HepG2 (cell line): Measurements from ENCODE around the gene ZBTB9. TPM values are rescaled to one million over a fixed set of nuclear protein-coding genes. Genes with fewer than 3 reads are reported as not detected.

Experiments
- ARNT ChIP-seq: fragments of 450-650 bp; IDR thresholded peaks from 2 replicates; pipeline ENCODE4 v1.6.1; 2017
- ATM ChIP-seq: fragments of 450-650 bp; IDR thresholded peaks from 2 replicates; pipeline ENCODE4 v1.7.1; 2017; ENCODE audit warnings: mild to moderate bottlenecking, borderline replicate concordance
- CTCF ChIP-seq: sonication (generic); formaldehyde crosslinking; IDR thresholded peaks from 2 replicates; pipeline ENCODE4 v1.5.0; 2020; ENCODE audit warnings: mild to moderate bottlenecking, missing genetic modification reagents, moderate library complexity
- DPF2 ChIP-seq: sonication (generic); formaldehyde crosslinking; IDR thresholded peaks from 2 replicates; pipeline ENCODE4 v1.4.0; 2020; ENCODE audit warnings: mild to moderate bottlenecking, low read depth, missing genetic modification reagents, borderline replicate concordance
- DR1 ChIP-seq: sonication (generic); formaldehyde crosslinking; IDR thresholded peaks from 2 replicates; pipeline ENCODE4 v1.8.0; 2021; ENCODE audit warnings: mild to moderate bottlenecking, missing genetic modification reagents, inconsistent platforms
- E2F1 ChIP-seq: sonication (generic); formaldehyde crosslinking; IDR thresholded peaks from 2 replicates; pipeline ENCODE4 v1.5.0; 2020; ENCODE audit warnings: missing genetic modification reagents
- FOXA3 ChIP-seq: IDR thresholded peaks from 2 replicates; pipeline ENCODE4 v1.6.1; 2016; ENCODE audit warnings: missing genetic modification reagents, missing compliant biosample characterization
- HNRNPH1 ChIP-seq: fragments of 200-400 bp; formaldehyde crosslinking; optimal IDR thresholded peaks from 2 replicates; pipeline ENCODE3; 2017; ENCODE audit warnings: mild to moderate bottlenecking, low read depth, low read length
- MLX ChIP-seq: IDR thresholded peaks from 2 replicates; pipeline ENCODE4 v1.6.1; 2016
- MXD4 ChIP-seq: IDR thresholded peaks from 2 replicates; pipeline ENCODE4 v1.6.1; 2016; ENCODE audit warnings: mild to moderate bottlenecking, missing biosample characterization, missing genetic modification reagents
- MZF1 ChIP-seq: sonication (generic); formaldehyde crosslinking; IDR thresholded peaks from 2 replicates; pipeline ENCODE4 v1.8.1; 2023; ENCODE audit warnings: mild to moderate bottlenecking, missing genetic modification reagents, borderline replicate concordance
- SETDB1 ChIP-seq: sonication (generic); formaldehyde crosslinking; IDR thresholded peaks from 2 replicates; pipeline ENCODE4 v1.5.1; 2020; ENCODE audit warnings: missing genetic modification reagents, mild to moderate bottlenecking, borderline replicate concordance
- TAF15 ChIP-seq: fragments of 200-400 bp; formaldehyde crosslinking; IDR thresholded peaks from one replicate; pipeline ENCODE4 v1.6.1; 2018; ENCODE audit warnings: mild to moderate bottlenecking, low read depth, low read length; ENCODE audit not compliant: poor library complexity, severe bottlenecking
- THAP11 ChIP-seq: IDR thresholded peaks from 2 replicates; pipeline ENCODE4 v1.6.1; 2016; ENCODE audit warnings: missing biosample characterization, missing genetic modification reagents
- ZBTB3 ChIP-seq: sonication (generic); formaldehyde crosslinking; IDR thresholded peaks from 2 replicates; pipeline ENCODE4 v1.4.0; 2020; ENCODE audit warnings: low read depth, mild to moderate bottlenecking, moderate library complexity, missing genetic modification reagents, borderline replicate concordance
- ZHX1 ChIP-seq: sonication (generic); formaldehyde crosslinking; IDR thresholded peaks from 2 replicates; pipeline ENCODE4 v1.8.1; 2022; ENCODE audit warnings: low read depth, mild to moderate bottlenecking, missing genetic modification reagents
- ZMAT5 ChIP-seq: sonication (generic); formaldehyde crosslinking; IDR thresholded peaks from 2 replicates; pipeline ENCODE4 v1.5.0; 2020; ENCODE audit warnings: mild to moderate bottlenecking, low read depth, missing genetic modification reagents, borderline replicate concordance
- ZNF414 ChIP-seq: sonication (generic); formaldehyde crosslinking; IDR thresholded peaks from 2 replicates; pipeline ENCODE4 v1.5.0; 2020; ENCODE audit warnings: missing genetic modification reagents
- ZNF563 ChIP-seq: sonication (generic); formaldehyde crosslinking; IDR thresholded peaks from 2 replicates; pipeline ENCODE4 v1.8.0; 2022; ENCODE audit warnings: mild to moderate bottlenecking, moderate library complexity, missing genetic modification reagents
- ZNF597 ChIP-seq: sonication (generic); formaldehyde crosslinking; IDR thresholded peaks from 2 replicates; pipeline ENCODE4 v1.5.0; 2020; ENCODE audit warnings: missing genetic modification reagents
- polyA plus RNA-seq, 8 experiments: library from polyadenylated mRNA; depleted of rRNA in 3 of 8; stranded (reverse) in 7 of 8; unstranded in 1 of 8; fragments of >200 nt; fragmentation: Illumina TruSeq in 4 of 8; extraction: Trizol in 4 of 8; gene quantifications; 2 replicates each; pipeline versions ENCODE4 v1.2.1 to v1.2.3, GENCODE V29; 2011 to 2016; ENCODE audit warnings: low read depth in 4 of 8, missing spikeins in 1 of 8, mixed read lengths in 1 of 8; ENCODE audit not compliant: insufficient read depth in 1 of 8
- total RNA-seq, 5 experiments: library from RNA; depleted of rRNA; stranded (reverse); fragments of >200 nt; fragmentation: Illumina TruSeq; extraction: Trizol; gene quantifications; 2 replicates each; pipeline ENCODE4 v1.2.3, GENCODE V29; 2016; ENCODE audit warnings: low read depth in 1 of 5

The ZBTB9 gene
- total and polyA plus RNA-seq, 2 of the 13 experiments (the other 11 are each of a cell fraction or from before 2014, with no cell fraction given), result 5.3 to 9.2 TPM

- TF ChIP-seq ZNF597 (CRISPR knock-in tag) (no peak), DPF2 (no peak), HNRNPH1 (no peak), ZBTB3 (0 out of 2 replicates have a peak, but pooled peaks have one; percentile 86), ZNF414 (CRISPR knock-in tag) (peak; percentile 63; the same call in 1 of the 2 replicates), MZF1 (CRISPR knock-in tag) (no peak), E2F1 (CRISPR knock-in tag) (peak; percentile 90), ZMAT5 (CRISPR knock-in tag) (no peak), MLX (CRISPR knock-in tag) (peak; percentile 57), ZHX1 (CRISPR knock-in tag) (no peak; the same call in 1 of the 2 replicates), MXD4 (CRISPR knock-in tag) (peak; percentile 89), TAF15 (no peak), THAP11 (peak; percentile 92), SETDB1 (CRISPR knock-in tag) (no peak), FOXA3 (CRISPR knock-in tag) (peak; percentile 27; the same call in 1 of the 2 replicates), ZNF563 (CRISPR knock-in tag) (peak; percentile 86), ARNT (no peak), ATM (no peak), DR1 (peak; percentile 76), CTCF (CRISPR knock-in tag) (peak; percentile 76)
Measured at GRCh38 chr6:33417903-33418689, 36.3 kb upstream of the ZBTB9 start, which contains the start of gene CUTA (continued).
